HEK293 (cell line): ENCODE results near the gene PRELID2.

Experiments used
- CTCF ChIA-PET: fragments of 350-600 bp; formaldehyde crosslinking; extraction: SDS; loops from one replicate; lab custom pipeline; 2021; ENCODE audit warnings: antibody characterized with exemption; lab: Yijun Ruan, JAX
- POLR2A ChIA-PET: fragments of 300-600 bp; formaldehyde crosslinking; extraction: SDS; loops from one replicate; lab custom pipeline; 2020; ENCODE audit warnings: antibody characterized with exemption, inconsistent platforms; lab: Yijun Ruan, JAX
- H3K27ac ChIP-seq: fragments of 200-500 bp; sonication (Bioruptor generic); 2 replicates; pipeline ENCODE4 v1.5.1; 2014; ENCODE audit warnings: low read depth, low read length, control low read depth, inconsistent platforms; ENCODE audit errors: extremely low read depth
- H3K36me3 ChIP-seq, 2 experiments: fragments of 200-500 bp in 1 of 2; sonication (Bioruptor generic) in 1 of 2; 1 replicate in 1 of 2; 2 replicates in 1 of 2; pipeline ENCODE4 v1.5.1; 2014 to 2017; ENCODE audit warnings: inconsistent platforms in 2 of 2, low read length in 2 of 2; ENCODE audit not compliant: control insufficient read depth in 2 of 2, insufficient read depth in 1 of 2
- H3K4me1 ChIP-seq: fragments of 200-500 bp; sonication (Bioruptor generic); 2 replicates; pipeline ENCODE4 v1.5.1; 2014; ENCODE audit warnings: mild to moderate bottlenecking, low read length, inconsistent platforms; ENCODE audit not compliant: control insufficient read depth, insufficient read depth
- H3K4me3 ChIP-seq: 2 replicates; pipeline ENCODE4 v1.5.1; 2011; ENCODE audit warnings: low read depth, mild to moderate bottlenecking, control low read depth, low read length, moderate library complexity
- H3K9me3 ChIP-seq: fragments of 200-500 bp; sonication (Bioruptor generic); 2 replicates; pipeline ENCODE4 v1.5.1; 2014; ENCODE audit warnings: low read depth, low read length, inconsistent platforms; ENCODE audit not compliant: control insufficient read depth, insufficient read depth
- FEZF1 ChIP-seq: fragments of 450-650 bp; formaldehyde crosslinking; IDR thresholded peaks from 2 replicates; pipeline ENCODE4 v1.5.1; 2016; ENCODE audit warnings: missing biosample characterization, missing genetic modification characterization
- SCRT1 ChIP-seq: fragments of 450-650 bp; formaldehyde crosslinking; IDR thresholded peaks from 2 replicates; pipeline ENCODE4 v1.5.1; 2016; ENCODE audit warnings: missing biosample characterization, missing genetic modification characterization, borderline replicate concordance
- SCRT2 ChIP-seq: fragments of 450-650 bp; formaldehyde crosslinking; IDR thresholded peaks from 2 replicates; pipeline ENCODE4 v1.5.1; 2016; ENCODE audit warnings: missing biosample characterization, missing genetic modification characterization
- ZNF10 ChIP-seq: fragments of 450-650 bp; formaldehyde crosslinking; IDR thresholded peaks from 2 replicates; pipeline ENCODE4 v1.5.1; 2017; ENCODE audit warnings: missing biosample characterization, missing genetic modification characterization
- ZNF16 ChIP-seq: fragments of 450-650 bp; formaldehyde crosslinking; IDR thresholded peaks from 2 replicates; pipeline ENCODE4 v1.5.1; 2016; ENCODE audit warnings: low read depth, missing biosample characterization, missing genetic modification characterization
- ZNF311 ChIP-seq: fragments of 450-650 bp; formaldehyde crosslinking; IDR thresholded peaks from 2 replicates; pipeline ENCODE4 v1.5.1; 2017; ENCODE audit warnings: missing biosample characterization, missing genetic modification characterization, borderline replicate concordance
- ZNF785 ChIP-seq: fragments of 450-650 bp; formaldehyde crosslinking; IDR thresholded peaks from 2 replicates; pipeline ENCODE4 v1.5.1; 2016; ENCODE audit warnings: missing biosample characterization, missing genetic modification characterization
- ZXDB ChIP-seq: fragments of 450-650 bp; formaldehyde crosslinking; IDR thresholded peaks from 2 replicates; pipeline ENCODE4 v1.5.1; 2016; ENCODE audit warnings: missing biosample characterization, missing genetic modification characterization
- TF ChIP-seq, protein P1 (sequence below): fragments of 450-650 bp; formaldehyde crosslinking; IDR thresholded peaks from 2 replicates; pipeline ENCODE4 v1.5.1; 2017; ENCODE audit warnings: missing biosample characterization, missing genetic modification characterization
- TF ChIP-seq, protein P2 (sequence below): fragments of 450-650 bp; formaldehyde crosslinking; IDR thresholded peaks from 2 replicates; pipeline ENCODE4 v1.5.1; 2017; ENCODE audit warnings: missing biosample characterization, mild to moderate bottlenecking, missing genetic modification characterization, moderate library complexity
- TF ChIP-seq, protein P3 (sequence below): fragments of 450-650 bp; formaldehyde crosslinking; IDR thresholded peaks from 2 replicates; pipeline ENCODE4 v1.5.1; 2017; ENCODE audit warnings: missing biosample characterization, missing genetic modification characterization
- TF ChIP-seq, protein P4 (sequence below): fragments of 450-650 bp; formaldehyde crosslinking; IDR thresholded peaks from 2 replicates; pipeline ENCODE4 v1.5.1; 2017; ENCODE audit warnings: missing biosample characterization, missing genetic modification characterization
- TF ChIP-seq, protein P5 (sequence below): fragments of 450-650 bp; formaldehyde crosslinking; IDR thresholded peaks from 2 replicates; pipeline ENCODE4 v1.5.1; 2016; ENCODE audit warnings: missing biosample characterization, missing genetic modification characterization
- TF ChIP-seq, protein P6 (sequence below): fragments of 450-650 bp; IDR thresholded peaks from 2 replicates; pipeline ENCODE4 v1.5.1; 2018; ENCODE audit warnings: missing biosample characterization, mild to moderate bottlenecking, missing genetic modification characterization

PRELID2 gene

DNA sequence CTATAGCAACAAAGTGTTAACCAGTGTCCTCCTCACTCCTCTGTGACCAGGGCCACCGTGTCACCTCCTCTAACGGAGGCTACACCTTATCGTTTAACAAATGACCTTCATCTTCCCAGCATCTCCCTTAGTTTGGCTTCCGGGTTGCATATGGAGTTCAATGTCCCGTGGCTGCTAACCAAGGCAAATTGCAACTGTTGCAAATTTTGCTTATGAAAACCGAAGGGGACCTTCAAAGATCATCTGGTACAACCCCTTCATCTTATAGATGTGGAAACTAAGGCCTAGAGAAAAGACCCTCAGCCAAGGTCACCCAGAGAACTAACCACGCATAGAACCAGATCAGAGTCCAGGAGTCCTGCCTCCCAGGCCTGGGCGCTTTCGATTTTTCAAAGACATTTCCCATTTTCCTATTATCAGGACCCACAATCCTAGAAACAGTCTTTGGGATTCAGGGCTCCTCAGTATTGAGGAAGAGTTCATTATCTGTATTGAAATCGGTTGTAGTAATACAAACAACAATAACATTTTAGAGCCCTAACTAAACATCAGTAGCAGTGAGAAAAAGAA, 1.4 kb downstream of the PRELID2 start:
- TF ChIP-seq ZNF16 (tag by site-specific recombination): no peak
- TF ChIP-seq ZNF311: no peak
- TF ChIP-seq, protein P1, sequence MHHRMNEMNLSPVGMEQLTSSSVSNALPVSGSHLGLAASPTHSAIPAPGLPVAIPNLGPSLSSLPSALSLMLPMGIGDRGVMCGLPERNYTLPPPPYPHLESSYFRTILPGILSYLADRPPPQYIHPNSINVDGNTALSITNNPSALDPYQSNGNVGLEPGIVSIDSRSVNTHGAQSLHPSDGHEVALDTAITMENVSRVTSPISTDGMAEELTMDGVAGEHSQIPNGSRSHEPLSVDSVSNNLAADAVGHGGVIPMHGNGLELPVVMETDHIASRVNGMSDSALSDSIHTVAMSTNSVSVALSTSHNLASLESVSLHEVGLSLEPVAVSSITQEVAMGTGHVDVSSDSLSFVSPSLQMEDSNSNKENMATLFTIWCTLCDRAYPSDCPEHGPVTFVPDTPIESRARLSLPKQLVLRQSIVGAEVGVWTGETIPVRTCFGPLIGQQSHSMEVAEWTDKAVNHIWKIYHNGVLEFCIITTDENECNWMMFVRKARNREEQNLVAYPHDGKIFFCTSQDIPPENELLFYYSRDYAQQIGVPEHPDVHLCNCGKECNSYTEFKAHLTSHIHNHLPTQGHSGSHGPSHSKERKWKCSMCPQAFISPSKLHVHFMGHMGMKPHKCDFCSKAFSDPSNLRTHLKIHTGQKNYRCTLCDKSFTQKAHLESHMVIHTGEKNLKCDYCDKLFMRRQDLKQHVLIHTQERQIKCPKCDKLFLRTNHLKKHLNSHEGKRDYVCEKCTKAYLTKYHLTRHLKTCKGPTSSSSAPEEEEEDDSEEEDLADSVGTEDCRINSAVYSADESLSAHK: peak; percentile 54; the same call in 1 of the 2 replicates
- TF ChIP-seq, all 188 proteins: peak for 1
- Histone ChIP-seq H3K4me1 (peaks cover 14% of the 10 kb centered on the region), H3K9me3 (no peaks in the 10 kb centered on the region), H3K36me3 (no peaks in the 10 kb centered on the region), H3K4me3 (no peak overlapping the region), H3K27ac (no peak overlapping the region)
- POLR2A ChIA-PET: no interaction called here
- CTCF ChIA-PET: interaction anchor here (0.8 kb wide), 1 partner anchor 768 kb away, joined by 3 read pairs; no protein-coding TSS in a partner anchor

DNA sequence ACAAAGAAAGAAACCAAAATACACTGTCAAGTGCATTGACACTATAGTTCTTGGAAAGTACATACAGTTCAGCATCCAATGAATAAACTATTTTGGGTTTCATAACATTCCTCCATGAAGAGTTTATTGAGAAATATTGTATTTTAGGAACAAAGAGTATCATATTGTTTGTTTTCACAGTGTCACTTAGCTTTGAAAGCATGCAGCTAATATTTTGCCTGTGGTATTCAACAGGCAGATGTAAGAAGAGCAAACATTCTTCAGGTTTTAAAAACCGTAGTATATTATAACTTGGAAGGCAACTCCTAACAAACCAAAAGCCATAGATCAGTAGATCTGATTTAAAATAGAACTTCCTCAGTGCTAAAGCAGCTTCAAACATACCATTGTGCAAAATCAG, 4.5 kb downstream of the PRELID2 start:
- ChIA-PET POLR2A (no interaction called here), CTCF (interaction anchor here (0.6 to 3.7 kb wide), 5 partner anchors 8 to 288 kb away, joined by 3 to 13 read pairs (median 4); no protein-coding TSS in a partner anchor)
- Histone ChIP-seq H3K27ac (no peak overlapping the region; the same call in 1 of the 2 replicates), H3K36me3 (no peaks in the 10 kb centered on the region), H3K9me3 (no peaks in the 10 kb centered on the region), H3K4me1 (peaks cover 16% of the 10 kb centered on the region), H3K4me3 (no peak overlapping the region)
- TF ChIP-seq, protein P2, sequence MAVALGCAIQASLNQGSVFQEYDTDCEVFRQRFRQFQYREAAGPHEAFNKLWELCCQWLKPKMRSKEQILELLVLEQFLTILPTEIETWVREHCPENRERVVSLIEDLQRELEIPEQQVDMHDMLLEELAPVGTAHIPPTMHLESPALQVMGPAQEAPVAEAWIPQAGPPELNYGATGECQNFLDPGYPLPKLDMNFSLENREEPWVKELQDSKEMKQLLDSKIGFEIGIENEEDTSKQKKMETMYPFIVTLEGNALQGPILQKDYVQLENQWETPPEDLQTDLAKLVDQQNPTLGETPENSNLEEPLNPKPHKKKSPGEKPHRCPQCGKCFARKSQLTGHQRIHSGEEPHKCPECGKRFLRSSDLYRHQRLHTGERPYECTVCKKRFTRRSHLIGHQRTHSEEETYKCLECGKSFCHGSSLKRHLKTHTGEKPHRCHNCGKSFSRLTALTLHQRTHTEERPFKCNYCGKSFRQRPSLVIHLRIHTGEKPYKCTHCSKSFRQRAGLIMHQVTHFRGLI (tag by site-specific recombination): no peak
- TF ChIP-seq SCRT1 (tag by site-specific recombination) (peak; percentile 60; the same call in 1 of the 2 replicates), SCRT2 (tag by site-specific recombination) (peak; percentile 81), ZNF785 (tag by site-specific recombination) (no peak)
- TF ChIP-seq, protein P3, sequence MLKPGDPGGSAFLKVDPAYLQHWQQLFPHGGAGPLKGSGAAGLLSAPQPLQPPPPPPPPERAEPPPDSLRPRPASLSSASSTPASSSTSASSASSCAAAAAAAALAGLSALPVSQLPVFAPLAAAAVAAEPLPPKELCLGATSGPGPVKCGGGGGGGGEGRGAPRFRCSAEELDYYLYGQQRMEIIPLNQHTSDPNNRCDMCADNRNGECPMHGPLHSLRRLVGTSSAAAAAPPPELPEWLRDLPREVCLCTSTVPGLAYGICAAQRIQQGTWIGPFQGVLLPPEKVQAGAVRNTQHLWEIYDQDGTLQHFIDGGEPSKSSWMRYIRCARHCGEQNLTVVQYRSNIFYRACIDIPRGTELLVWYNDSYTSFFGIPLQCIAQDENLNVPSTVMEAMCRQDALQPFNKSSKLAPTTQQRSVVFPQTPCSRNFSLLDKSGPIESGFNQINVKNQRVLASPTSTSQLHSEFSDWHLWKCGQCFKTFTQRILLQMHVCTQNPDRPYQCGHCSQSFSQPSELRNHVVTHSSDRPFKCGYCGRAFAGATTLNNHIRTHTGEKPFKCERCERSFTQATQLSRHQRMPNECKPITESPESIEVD: peak; percentile 81
- TF ChIP-seq, protein P4, sequence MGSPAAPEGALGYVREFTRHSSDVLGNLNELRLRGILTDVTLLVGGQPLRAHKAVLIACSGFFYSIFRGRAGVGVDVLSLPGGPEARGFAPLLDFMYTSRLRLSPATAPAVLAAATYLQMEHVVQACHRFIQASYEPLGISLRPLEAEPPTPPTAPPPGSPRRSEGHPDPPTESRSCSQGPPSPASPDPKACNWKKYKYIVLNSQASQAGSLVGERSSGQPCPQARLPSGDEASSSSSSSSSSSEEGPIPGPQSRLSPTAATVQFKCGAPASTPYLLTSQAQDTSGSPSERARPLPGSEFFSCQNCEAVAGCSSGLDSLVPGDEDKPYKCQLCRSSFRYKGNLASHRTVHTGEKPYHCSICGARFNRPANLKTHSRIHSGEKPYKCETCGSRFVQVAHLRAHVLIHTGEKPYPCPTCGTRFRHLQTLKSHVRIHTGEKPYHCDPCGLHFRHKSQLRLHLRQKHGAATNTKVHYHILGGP: peak; percentile 86

DNA sequence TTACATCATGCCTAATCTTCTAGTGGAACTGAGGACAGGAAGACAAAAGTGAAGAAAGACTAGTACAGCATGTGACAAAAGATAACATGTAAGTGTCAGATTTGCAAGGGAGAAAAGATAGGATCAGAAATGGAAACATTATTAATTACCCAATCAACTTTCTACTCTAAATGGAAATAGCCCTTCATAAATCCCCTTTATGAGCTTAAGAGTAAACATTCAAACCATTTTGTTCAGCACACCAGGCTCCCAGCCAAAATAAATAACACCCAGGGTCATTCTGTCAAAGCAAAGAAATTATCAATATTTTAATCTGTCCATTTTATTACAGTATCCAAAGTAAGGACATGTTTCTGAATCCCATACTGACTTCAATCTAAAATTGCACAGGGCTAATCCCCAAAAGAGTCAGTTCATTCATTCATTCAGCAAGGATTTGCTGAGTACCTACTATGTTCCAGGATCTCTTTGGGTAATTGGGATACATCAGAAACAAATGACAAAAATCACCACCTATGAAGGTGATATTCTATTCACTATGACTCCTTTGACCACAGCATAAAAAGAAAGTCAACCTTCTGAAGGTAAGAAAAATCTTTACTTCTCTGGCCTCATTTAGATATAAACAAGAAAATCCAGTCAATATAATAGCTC, 5.3 kb downstream of the PRELID2 start:
- CTCF ChIA-PET: interaction anchor here (2.4 to 3.7 kb wide), 2 partner anchors 58 to 65 kb away, joined by 4 to 13 read pairs; no protein-coding TSS in a partner anchor
- POLR2A ChIA-PET: no interaction called here
- no peak overlapping the region for H3K4me3 ChIP-seq
- H3K27ac ChIP-seq: no peak overlapping the region
- peaks cover 16% of the 10 kb centered on the region for H3K4me1 ChIP-seq
- no peaks in the 10 kb centered on the region for H3K9me3 ChIP-seq
- H3K36me3 ChIP-seq: no peaks in the 10 kb centered on the region
- TF ChIP-seq, protein P5, sequence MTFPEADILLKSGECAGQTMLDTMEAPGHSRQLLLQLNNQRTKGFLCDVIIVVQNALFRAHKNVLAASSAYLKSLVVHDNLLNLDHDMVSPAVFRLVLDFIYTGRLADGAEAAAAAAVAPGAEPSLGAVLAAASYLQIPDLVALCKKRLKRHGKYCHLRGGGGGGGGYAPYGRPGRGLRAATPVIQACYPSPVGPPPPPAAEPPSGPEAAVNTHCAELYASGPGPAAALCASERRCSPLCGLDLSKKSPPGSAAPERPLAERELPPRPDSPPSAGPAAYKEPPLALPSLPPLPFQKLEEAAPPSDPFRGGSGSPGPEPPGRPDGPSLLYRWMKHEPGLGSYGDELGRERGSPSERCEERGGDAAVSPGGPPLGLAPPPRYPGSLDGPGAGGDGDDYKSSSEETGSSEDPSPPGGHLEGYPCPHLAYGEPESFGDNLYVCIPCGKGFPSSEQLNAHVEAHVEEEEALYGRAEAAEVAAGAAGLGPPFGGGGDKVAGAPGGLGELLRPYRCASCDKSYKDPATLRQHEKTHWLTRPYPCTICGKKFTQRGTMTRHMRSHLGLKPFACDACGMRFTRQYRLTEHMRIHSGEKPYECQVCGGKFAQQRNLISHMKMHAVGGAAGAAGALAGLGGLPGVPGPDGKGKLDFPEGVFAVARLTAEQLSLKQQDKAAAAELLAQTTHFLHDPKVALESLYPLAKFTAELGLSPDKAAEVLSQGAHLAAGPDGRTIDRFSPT (tag by site-specific recombination): 0 out of 2 replicates have a peak, but pooled peaks have one; percentile 45
- TF ChIP-seq FEZF1: peak; percentile 89
- TF ChIP-seq, protein P3: peak; percentile 81
- TF ChIP-seq ZXDB (tag by site-specific recombination): peak; percentile 74
- TF ChIP-seq, protein P6, sequence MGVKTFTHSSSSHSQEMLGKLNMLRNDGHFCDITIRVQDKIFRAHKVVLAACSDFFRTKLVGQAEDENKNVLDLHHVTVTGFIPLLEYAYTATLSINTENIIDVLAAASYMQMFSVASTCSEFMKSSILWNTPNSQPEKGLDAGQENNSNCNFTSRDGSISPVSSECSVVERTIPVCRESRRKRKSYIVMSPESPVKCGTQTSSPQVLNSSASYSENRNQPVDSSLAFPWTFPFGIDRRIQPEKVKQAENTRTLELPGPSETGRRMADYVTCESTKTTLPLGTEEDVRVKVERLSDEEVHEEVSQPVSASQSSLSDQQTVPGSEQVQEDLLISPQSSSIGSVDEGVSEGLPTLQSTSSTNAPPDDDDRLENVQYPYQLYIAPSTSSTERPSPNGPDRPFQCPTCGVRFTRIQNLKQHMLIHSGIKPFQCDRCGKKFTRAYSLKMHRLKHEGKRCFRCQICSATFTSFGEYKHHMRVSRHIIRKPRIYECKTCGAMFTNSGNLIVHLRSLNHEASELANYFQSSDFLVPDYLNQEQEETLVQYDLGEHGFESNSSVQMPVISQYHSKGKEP: peak; percentile 83
- 0 out of 2 replicates have a peak, but pooled peaks have one; percentile 32 for TF ChIP-seq ZNF10 (tag by site-specific recombination)
